Measurements from ENCODE around the gene RASSF3.

DNA sequence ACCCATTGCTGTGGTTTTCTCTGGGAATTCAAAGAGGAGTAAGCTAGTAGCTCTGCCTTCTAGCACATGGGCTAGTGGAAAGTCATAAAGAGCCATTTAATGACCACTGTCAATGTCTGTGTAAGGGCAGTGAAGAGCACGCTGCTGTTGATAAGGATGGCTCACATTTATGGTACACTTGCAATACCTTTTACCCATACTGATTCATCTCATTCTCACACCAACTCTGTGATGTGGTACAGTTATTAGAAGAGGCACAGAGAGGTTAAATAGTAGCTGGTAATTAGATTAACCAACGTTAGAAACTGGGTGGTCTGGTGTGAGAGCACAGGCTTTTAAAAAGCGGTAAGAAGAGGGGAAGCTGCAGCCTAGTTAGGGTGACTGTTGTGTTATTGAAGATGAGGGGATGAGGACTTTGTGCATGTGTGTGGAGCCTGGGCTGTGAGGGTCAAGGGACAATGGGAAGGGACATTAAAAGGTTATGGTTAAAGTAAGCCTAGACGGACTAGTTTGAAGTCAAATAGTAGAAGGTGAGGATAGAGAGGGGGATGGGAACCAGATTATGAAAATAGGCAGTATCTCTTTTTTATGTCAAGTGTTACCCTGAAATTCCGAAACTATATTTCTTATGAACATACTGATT, 25.2 kb downstream of the RASSF3 start:
- TF ChIP-seq CTCF (conservative IDR thresholded peaks at IDR 0.05; ENCODE audit: low read depth, low read length) (no peak), EZH2phosphoT487 (IDR thresholded peaks at IDR 0.05; ENCODE audit: borderline replicate concordance, low read length) (no peak)
